Parathyroid adenoma (tissue), 2 donors: ENCODE measurements around the gene ECT2.

Experiments used
- H2AFZ ChIP-seq: fragments of 300-600 bp; sonication (generic); one replicate; pipeline ENCODE4 v1.7.0; 2017; ENCODE audit warnings: antibody characterized with exemption, mild to moderate bottlenecking
- H3K27ac ChIP-seq: fragments of 300-600 bp; sonication (generic); one replicate; pipeline ENCODE4 v1.7.0; 2017
- H3K27me3 ChIP-seq: fragments of 300-600 bp; sonication (generic); one replicate; pipeline ENCODE4 v1.7.0; 2017; ENCODE audit warnings: low read length; ENCODE audit not compliant: control insufficient read depth, insufficient read depth
- H3K36me3 ChIP-seq: fragments of 300-600 bp; sonication (generic); one replicate; pipeline ENCODE4 v1.7.0; 2017; ENCODE audit warnings: low read length; ENCODE audit not compliant: control insufficient read depth, insufficient read depth
- H3K4me1 ChIP-seq: fragments of 300-600 bp; sonication (generic); one replicate; pipeline ENCODE4 v1.7.0; 2017; ENCODE audit warnings: control low read depth
- H3K4me2 ChIP-seq: fragments of 300-600 bp; sonication (generic); one replicate; pipeline ENCODE4 v1.7.0; 2017; ENCODE audit warnings: low read length
- H3K4me3 ChIP-seq: fragments of 300-600 bp; sonication (generic); one replicate; pipeline ENCODE4 v1.7.0; 2017; ENCODE audit warnings: low read depth, low read length
- H3K79me2 ChIP-seq: fragments of 300-600 bp; sonication (generic); one replicate; pipeline ENCODE4 v1.7.0; 2017; ENCODE audit warnings: control low read depth
- H3K9ac ChIP-seq: fragments of 300-600 bp; sonication (generic); one replicate; pipeline ENCODE4 v1.7.0; 2017; ENCODE audit warnings: mild to moderate bottlenecking
- H3K9me3 ChIP-seq: fragments of 300-600 bp; sonication (generic); one replicate; pipeline ENCODE4 v1.7.0; 2017; ENCODE audit warnings: low read length; ENCODE audit not compliant: control insufficient read depth
- TF ChIP-seq, protein P1 (sequence below): fragments of 300-600 bp; sonication (generic); IDR thresholded peaks from one replicate; pipeline ENCODE4 v1.7.0; 2017; ENCODE audit warnings: antibody characterized with exemption, mild to moderate bottlenecking
- donor health status: primary hyperparathyroidism.

Gene ECT2

DNA sequence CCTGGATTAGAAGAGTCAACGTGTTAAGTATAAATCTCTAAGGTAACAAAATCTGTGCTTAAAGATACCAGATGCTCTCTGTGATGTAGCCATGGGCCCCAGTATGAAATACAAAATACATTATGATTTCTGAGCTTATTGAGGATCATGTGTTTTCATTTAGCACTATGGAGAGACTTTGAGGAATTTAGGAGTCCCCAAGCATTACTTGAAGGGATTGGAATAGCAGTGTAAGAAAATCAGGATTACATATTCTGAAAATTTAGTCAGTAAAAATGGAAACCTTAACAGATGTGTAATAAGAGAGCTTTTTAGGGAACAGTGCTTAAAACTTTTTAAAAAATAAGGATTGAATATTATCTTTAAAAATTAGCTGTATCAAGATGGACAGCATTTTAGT lies 35.5 kb downstream of the ECT2 start:
- Histone ChIP-seq H2AFZ (no peak overlapping the region), H3K4me3 (no peak overlapping the region), H3K4me2 (no peak overlapping the region), H3K9me3 (no peaks in the 10 kb centered on the region), H3K36me3 (peaks cover 3% of the 10 kb centered on the region), H3K27ac (no peak overlapping the region), H3K79me2 (no peaks in the 10 kb centered on the region), H3K4me1 (no peaks in the 10 kb centered on the region), H3K9ac (no peak overlapping the region), H3K27me3 (no peaks in the 10 kb centered on the region)
- TF ChIP-seq, protein P1, sequence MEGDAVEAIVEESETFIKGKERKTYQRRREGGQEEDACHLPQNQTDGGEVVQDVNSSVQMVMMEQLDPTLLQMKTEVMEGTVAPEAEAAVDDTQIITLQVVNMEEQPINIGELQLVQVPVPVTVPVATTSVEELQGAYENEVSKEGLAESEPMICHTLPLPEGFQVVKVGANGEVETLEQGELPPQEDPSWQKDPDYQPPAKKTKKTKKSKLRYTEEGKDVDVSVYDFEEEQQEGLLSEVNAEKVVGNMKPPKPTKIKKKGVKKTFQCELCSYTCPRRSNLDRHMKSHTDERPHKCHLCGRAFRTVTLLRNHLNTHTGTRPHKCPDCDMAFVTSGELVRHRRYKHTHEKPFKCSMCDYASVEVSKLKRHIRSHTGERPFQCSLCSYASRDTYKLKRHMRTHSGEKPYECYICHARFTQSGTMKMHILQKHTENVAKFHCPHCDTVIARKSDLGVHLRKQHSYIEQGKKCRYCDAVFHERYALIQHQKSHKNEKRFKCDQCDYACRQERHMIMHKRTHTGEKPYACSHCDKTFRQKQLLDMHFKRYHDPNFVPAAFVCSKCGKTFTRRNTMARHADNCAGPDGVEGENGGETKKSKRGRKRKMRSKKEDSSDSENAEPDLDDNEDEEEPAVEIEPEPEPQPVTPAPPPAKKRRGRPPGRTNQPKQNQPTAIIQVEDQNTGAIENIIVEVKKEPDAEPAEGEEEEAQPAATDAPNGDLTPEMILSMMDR, result no peak

DNA sequence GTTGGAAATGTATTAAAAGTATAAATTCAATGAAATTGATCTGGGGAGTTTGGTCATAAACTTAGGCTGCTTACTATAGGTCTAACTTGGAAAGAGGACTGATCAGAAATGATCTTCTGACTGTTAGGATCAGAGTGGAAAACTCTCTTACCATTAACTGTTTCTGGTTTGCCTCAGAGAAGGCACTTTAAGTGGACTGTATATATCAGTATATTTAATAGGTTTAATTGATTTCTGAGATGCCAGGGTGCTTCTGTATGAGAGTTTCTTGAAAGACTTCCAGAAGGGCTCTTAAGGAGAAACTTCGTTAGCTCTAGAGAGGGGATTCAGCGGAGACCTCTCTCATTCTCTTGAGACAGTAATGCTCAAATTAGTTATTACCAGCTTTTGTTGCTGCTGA lies 36.5 kb downstream of the ECT2 start:
- H2AFZ ChIP-seq, result no peak overlapping the region
- no peaks in the 10 kb centered on the region for H3K79me2 ChIP-seq
- no peak overlapping the region for H3K4me3 ChIP-seq
- no peaks in the 10 kb centered on the region for H3K9me3 ChIP-seq
- no peak overlapping the region for H3K27ac ChIP-seq
- H3K36me3 ChIP-seq, result peaks cover 3% of the 10 kb centered on the region
- no peaks in the 10 kb centered on the region for H3K4me1 ChIP-seq
- no peak overlapping the region for H3K9ac ChIP-seq
- H3K4me2 ChIP-seq, result no peak overlapping the region
- no peaks in the 10 kb centered on the region for H3K27me3 ChIP-seq
- TF ChIP-seq, protein P1, result no peak

DNA sequence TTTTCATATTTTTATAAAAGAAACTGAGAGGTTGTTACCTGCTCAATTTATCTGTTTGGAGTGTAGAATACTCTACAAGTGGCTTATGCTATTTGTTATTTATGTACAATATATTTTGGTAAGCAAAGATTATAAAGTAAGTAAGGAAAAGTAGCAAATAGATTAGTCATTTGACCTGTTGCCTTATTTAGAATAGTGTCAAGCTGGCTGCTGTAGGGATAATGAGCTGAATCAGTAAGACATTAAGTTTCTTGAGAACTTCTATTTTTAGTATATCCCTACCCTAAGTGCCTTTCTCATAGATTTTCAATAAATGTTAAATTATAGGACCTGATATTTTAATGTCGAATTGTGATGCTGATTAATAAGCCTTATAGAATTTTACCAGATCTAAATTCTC lies 37.2 kb downstream of the ECT2 start:
- no peaks in the 10 kb centered on the region for H3K79me2 ChIP-seq
- no peak overlapping the region for H2AFZ ChIP-seq
- H3K27me3 ChIP-seq, result no peaks in the 10 kb centered on the region
- H3K4me1 ChIP-seq, result no peaks in the 10 kb centered on the region
- H3K36me3 ChIP-seq, result peaks cover 3% of the 10 kb centered on the region
- no peak overlapping the region for H3K27ac ChIP-seq
- no peak overlapping the region for H3K4me3 ChIP-seq
- H3K4me2 ChIP-seq, result no peak overlapping the region
- TF ChIP-seq, protein P1, result no peak
- H3K9ac ChIP-seq, result no peak overlapping the region
- no peaks in the 10 kb centered on the region for H3K9me3 ChIP-seq

DNA sequence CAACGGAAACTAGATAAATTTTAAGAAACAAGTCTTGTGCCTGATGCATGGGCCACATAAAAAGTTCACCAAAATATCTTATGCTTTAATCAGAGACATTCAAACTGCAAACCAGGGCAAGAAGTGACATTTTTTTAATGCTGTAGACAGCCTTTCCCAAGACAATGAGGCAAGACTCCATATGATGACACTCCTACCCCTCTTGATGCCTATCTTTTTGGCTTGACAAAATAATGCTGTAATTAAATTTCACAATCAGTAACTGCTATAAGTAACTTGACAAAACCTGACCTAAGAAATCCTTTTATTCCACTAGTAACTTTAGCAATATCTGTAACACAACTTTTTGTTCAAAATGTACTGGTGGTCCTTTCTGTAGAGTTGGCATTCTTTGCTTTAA lies 48.7 kb downstream of the ECT2 start:
- no peak overlapping the region for H3K4me3 ChIP-seq
- no peaks in the 10 kb centered on the region for H3K4me1 ChIP-seq
- no peaks in the 10 kb centered on the region for H3K9me3 ChIP-seq
- no peak overlapping the region for H3K27ac ChIP-seq
- H3K27me3 ChIP-seq, result no peaks in the 10 kb centered on the region
- H3K9ac ChIP-seq, result no peak overlapping the region
- TF ChIP-seq, protein P1, result no peak
- no peak overlapping the region for H2AFZ ChIP-seq
- H3K4me2 ChIP-seq, result no peak overlapping the region
- H3K79me2 ChIP-seq, result no peaks in the 10 kb centered on the region
- no peaks in the 10 kb centered on the region for H3K36me3 ChIP-seq

DNA sequence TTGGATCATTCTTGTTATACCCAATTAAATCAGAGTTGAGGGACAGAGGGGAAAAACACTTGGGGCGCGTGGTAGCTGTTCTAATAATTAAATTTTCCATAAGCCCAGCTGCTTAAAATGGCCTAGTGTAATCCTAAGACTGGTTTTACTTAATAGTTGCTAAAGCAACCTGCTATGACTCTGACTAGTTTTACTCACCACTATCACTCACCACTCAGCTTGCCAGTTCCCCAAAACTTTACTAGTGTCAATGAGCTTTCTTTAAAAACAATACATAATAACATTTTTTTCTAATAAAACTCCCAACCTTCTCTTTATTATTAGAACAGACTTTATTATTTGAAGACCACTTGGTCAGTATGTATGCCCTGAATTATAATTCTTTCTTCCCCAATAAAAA lies 49.6 kb downstream of the ECT2 start:
- H3K4me2 ChIP-seq, result no peak overlapping the region
- no peaks in the 10 kb centered on the region for H3K27me3 ChIP-seq
- no peaks in the 10 kb centered on the region for H3K36me3 ChIP-seq
- H2AFZ ChIP-seq, result no peak overlapping the region
- H3K9me3 ChIP-seq, result no peaks in the 10 kb centered on the region
- TF ChIP-seq, protein P1, result no peak
- no peak overlapping the region for H3K27ac ChIP-seq
- no peaks in the 10 kb centered on the region for H3K79me2 ChIP-seq
- H3K4me3 ChIP-seq, result no peak overlapping the region
- H3K9ac ChIP-seq, result no peak overlapping the region
- H3K4me1 ChIP-seq, result no peaks in the 10 kb centered on the region
